GM19025 (cell line): ENCODE results near the gene SH2D4B.
"Not testable (repeated sequence)": the region's sequence is repeated elsewhere in the genome, so short reads cannot be mapped to it uniquely, and the experiment has no call there.

Source experiments
- ATAC-seq: cut with Tn5 transposase; IDR thresholded peaks from one replicate; pipeline ENCODE4 v1.9.1; 2021; ENCODE audit warnings: mild to moderate bottlenecking, low read depth, moderate library complexity; ENCODE audit not compliant: unreplicated experiment

The SH2D4B gene

DNA sequence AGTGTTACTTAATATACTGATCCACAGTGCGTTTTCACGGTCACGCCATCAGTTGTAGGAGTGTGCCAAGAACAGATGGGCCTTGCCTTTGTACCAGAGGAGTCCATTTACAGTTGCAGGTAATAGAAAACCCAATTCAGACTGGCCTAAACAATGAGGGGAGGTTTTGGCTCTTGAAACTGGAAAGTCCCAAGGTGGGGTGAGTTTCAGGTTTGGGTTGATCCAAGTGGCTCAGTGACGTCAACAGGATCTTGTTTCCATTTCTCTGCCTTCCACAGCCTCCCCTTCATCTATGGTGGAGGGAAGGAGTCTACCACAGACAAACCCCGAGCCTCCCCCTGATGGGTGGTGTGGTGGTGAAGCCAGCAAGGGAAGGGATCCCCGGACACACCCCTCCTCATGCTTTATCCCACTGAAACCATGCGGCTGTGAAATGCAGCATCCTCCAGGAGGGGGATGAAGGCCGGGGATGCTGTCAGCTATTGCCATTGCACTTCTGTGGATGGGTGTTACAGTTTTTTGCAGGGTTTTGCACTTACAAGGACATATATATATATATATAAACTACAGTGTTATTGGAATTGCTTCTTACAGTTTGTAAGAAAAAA, 14.8 kb upstream of the SH2D4B start:
- ATAC-seq: no peak

DNA sequence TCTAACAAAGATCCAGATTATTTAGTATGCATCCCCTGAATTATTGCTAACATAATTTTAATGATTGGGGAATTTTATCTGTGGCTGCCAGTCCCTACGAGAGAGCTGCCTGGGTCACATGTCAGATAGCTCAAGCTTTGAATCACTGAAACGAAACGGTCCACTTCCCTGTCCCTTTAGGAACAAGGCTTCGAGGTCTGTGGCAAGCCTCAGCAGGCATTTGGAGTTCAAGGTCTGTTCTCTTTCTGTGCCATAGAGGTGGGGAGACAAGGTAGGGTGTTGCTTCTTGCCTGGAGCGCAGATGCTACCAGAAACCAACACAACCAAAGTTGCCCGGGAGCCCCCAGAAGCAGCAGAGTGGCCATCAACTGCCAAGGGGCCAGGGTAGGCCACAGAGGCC, 13.9 kb upstream of the SH2D4B start:
- no peak for ATAC-seq

DNA sequence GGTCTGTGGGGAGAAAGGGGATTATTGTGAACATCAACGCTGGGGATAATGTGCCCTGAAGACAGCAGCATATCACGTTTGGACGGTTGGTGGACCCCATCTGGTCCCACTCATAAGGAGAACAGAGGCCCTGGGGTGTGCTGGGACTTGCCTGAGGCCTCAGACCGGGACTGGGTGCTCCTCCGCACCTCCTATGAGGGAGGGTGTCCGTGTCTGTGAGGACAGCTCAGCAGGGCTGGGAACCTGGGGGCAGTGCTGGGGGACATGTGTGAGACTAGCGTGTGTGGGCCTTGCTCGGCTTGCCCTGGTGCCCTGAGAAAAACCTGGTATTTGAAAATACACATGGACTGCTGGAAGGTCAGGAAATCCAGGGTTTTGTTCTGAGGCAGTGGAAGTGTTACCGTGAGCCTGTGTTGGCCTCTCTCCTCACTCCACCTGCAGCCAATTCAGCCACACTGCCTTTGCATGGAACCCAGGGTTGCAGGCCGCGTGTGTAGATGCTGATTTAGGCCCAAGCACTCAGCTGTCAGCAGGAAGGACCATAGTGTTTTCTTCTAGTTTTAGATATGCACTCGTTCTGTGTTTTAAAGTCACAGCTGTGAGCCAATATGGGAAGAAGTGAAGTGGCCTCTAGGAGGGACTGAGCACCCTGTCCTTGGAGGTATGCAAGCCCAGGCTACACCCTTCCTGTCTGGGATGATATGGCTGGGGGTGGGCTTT, 13.4 kb upstream of the SH2D4B start:
- no peak for ATAC-seq

DNA sequence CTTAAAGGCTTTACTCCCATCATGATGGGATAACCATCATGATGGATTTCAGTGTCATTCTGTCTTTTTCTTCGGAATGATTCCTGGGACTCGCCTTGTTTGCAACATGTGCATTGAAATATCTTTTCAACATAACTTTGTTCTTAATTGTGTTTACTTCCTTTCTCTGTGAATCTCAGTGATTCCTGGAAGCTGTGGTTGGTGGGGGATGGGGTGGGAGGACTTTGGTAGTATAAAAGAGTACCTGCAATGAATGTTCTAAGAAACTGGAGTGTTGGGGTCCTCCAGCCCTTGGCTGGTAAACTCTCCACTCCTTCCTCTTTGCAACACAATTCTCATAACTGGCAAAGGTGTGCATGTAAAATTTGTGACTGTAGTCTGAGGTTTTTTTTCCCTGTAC, 11.5 kb upstream of the SH2D4B start:
- no peak for ATAC-seq

DNA sequence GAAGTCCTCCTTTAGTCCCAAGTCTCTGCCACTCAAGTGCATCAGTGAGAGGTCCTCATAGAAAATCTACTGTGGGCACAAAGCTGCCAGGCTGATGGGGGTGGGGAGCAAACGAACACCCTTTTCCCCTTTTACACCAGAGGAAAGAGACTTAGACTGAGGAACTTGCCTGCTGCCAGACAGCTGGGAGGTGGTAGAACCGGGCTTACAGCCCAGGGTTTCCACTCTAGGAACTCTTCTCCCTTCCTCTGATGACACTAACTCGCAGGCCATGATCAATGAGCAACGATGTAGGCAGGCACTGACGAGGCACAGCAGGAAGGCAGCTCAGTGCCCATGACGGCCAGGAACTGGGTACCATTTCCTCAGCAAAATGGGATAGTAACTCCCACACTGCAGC, 11.0 kb upstream of the SH2D4B start:
- ATAC-seq: no peak

DNA sequence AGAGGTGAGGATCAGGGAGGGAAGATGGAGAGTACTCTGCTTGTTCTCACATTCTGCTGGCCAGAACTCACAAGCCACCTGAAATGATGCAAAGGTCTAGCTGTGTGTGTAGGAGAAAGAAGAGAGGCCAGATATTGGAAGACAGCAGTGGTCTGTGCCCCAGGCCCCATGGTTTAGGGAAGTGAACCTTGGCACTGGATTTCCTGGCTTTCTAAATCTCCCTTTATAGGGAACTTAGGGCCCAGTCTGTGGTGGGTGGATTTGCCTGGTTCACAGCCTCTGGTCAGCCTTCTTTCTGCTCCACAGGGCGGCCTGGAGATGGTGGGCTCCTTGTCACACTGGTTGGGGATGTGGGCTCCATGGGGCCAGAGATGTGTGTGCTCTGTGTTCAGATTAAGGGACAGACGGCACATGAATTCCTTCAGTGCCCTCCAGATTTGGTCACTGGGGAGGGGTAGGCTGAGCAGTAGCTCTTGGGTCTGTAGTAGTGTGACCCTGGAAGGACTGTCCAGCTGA, 9.5 kb upstream of the SH2D4B start:
- no peak for ATAC-seq

DNA sequence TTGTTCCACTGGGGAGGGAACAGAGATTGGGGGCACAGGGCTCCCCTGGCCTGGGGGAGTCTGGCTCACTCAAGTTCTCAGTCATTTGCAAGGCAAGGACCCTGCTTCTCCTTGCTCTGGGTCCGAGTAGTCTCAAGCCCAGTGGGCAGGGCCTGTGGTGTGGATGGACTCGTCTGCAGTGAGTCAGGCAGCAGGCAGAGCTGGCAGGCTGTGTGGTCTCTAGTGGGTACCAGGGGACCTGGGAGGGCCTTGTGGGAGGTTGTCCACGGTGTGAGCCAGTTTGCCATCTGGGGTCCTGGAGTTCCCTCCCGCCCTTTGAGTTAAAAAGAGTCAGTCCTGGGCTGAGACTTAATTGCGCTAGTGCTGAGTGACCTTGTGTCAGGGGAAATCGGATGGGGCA, 8.8 kb upstream of the SH2D4B start:
- ATAC-seq: no peak

DNA sequence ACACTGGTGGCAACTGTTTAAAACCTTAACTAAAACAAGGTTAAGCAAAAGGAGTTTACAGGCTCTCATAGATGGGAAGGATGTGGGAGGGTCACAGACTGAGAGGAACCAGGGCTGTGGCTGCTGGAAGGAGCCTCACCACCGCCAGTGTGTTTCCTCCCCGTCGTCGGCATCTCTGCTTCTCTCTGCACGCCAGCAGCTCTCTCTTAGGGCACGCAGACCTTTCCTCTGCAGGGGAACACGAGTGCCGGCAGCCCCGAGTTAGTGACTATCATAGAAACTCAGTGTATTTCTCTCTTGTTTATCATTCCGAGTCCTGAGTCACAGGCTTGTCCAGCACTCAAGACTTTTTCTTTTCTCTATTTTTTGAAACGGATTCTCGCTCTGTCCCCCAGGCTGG, 8.1 kb upstream of the SH2D4B start:
- ATAC-seq: no peak

DNA sequence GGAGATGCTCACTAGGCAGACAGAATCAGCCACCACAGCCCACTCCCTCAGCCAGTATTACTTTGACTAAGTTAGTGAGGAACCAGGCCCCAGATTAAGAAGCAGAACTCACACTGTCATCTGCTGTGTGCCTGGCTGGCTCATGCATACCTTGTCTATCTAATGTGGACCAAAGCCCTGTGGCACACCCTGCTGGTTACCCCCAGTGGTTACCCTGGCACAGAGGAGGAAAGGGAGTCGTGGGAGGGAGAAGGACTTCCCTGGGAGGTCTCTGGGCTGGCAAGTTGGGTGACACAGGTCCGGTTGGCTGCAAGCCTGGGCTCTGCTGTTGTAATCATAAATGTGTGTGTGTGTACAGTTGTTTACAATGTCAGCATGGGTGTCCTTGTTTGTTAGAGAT, 7.5 kb upstream of the SH2D4B start:
- no peak for ATAC-seq

DNA sequence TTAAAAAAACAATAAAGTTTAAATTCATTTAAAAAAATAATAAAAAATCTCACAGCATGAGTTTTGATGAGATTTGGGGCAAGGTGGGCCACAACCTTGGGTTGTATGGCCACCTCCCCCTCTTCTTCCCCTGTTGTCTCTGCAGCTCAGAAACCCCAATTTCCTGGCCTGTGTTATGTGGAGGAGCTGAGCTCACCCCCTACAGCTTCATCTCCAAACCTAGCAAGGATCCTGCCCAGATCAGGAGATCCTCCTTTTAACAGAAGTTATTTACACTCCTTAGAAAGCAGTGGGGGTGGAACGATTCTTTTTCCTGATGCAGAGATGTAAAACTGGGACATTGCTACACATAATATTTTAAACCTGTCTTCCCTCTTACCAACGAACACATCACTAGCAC, 6.9 kb upstream of the SH2D4B start:
- ATAC-seq: no peak

DNA sequence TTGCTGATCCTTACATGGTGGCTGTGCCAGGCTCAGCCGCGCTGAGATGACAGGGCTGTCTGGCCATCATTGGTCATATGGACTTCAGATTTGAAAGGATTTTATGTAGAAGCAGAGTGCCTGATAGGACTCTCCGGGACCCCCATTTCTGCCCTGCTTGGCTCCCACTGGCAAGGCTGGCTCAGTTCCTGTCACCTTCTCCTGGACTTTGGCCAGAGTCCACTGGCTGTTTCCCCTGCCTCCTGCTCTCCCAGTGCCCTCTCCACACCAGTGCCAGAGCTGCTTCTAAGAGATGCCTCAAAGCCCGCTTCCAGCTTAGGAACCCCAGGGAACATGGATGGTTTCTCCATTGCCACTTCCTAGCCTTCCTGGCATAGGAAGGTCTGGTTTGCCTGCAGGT, 5.1 kb upstream of the SH2D4B start:
- no peak for ATAC-seq

DNA sequence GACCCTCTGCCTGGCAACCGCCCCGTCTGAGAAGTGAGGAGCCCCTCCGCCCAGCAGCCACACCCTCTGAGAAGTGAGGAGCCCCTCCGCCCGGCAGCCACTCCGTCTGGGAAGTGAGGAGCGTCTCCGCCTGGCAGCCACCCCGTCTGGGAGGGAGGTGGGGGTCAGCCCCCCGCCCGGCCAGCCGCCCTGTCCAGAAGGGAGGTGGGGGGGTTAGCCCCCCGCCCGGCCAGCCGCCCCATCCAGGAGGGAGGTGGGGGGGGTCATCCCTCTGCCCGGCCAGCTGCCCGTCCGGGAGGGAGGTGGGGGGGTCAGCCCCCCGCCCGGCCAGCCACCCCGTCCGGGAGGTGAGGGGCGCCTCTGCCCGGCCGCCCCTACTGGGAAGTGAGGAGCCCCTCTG, 3.6 kb upstream of the SH2D4B start:
- not testable (repeated sequence) for ATAC-seq

DNA sequence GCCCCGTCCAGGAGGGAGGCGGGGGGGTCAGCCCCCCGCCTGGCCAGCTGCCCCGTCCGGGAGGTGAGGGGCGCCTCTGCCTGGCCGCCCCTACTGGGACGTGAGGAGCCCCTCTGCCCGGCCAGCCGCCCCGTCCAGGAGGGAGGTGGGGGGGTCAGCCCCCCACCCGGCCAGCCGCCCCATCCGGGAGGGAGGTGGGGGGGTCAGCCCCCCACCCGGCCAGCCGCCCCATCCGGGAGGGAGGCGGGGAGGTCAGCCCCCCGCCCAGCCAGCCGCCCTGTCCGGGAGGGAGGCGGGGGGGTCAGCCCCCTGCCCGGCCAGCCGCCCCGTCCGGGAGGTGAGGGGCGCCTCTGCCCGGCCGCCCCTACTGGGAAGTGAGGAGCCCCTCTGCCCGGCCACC, 3.1 kb upstream of the SH2D4B start:
- ATAC-seq: not testable (repeated sequence)

DNA sequence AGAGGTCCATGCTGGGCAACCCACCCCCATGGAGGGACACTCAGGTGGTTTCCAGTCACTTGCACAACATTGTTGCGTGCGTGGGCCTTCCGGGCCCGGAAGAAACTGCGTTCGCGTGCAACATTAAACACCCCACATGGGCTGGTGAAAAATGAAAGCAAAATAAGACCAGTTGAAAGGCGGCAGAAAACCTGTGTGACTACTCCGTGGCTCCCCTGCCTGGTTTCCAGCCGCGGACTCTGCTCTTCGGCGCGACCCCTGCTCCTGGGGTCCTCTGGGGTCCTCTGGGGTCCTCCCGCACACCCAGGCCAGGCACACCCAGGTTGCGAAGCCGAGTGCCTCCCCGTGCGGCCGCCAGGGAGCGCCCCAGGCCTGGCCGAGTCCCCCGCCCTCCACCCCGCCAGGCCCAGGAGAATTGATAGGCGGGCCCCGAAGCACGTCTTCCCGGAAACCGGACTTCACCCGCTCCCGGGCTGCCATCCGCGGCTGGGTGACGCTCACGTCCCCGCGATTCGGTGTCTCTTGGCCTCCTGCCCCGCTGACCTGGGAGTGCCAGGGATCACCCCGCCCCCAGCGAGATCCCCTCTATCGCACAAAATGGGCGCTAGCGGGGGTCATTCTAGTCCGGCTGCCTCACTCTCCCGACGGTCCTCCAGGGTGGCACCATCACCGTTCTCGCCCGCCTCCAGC, 1.9 kb upstream of the SH2D4B start:
- ATAC-seq: peak; percentile 79

DNA sequence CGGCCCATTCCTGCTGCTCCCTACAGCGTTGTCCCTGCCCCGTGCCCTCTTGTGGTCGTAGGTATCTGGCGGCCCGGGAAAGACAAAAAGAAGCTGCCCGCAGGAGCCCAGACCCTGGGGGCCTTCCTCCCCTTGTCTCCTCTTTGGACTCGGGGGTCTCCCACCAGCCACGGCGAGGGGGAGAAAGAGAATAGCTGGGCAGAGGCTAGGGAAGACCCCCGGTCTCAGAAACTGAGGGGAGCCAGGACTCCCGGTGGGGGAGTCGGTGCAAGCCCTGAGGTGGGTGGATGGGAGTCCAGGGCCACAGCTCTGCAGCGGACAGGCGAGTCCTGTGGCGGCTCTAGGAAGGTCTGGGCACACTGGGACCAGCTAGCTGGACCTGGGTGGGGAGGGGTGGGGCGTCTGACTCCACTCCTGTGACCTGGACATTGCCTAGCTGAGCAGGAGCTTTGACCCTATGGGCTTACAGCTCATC, 1.3 kb upstream of the SH2D4B start:
- ATAC-seq: no peak

DNA sequence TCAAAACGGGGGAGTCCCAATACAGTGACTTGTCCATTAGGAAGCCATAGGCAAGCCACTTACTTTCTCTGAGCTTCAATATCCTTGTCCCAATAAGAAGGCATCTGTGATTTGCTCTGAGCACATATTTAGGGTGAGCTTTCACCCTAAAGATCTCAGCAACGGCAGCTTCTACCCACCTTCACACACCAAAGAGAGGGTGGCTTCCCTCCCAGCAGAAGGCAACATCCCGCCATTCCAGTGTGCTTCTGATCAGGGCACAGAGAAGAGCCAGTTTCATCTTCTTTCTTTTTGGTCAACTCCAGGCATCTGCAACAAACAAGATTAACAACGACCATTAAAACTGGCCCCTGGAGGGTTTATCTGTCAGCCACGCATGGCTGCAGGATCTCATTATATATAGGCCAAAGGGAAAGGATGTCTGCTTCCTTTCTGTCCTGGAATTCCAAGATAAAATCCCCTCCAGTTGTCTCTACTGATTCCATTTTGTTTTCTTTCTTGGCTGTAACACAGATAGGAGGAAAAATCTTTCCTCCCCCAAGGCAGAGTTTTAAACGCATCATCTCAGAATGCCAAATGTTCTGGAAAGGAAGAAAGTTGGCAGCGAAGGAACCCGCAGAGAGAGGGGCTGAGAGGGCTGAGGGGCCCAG, 491 bp upstream of the SH2D4B start:
- no peak for ATAC-seq

DNA sequence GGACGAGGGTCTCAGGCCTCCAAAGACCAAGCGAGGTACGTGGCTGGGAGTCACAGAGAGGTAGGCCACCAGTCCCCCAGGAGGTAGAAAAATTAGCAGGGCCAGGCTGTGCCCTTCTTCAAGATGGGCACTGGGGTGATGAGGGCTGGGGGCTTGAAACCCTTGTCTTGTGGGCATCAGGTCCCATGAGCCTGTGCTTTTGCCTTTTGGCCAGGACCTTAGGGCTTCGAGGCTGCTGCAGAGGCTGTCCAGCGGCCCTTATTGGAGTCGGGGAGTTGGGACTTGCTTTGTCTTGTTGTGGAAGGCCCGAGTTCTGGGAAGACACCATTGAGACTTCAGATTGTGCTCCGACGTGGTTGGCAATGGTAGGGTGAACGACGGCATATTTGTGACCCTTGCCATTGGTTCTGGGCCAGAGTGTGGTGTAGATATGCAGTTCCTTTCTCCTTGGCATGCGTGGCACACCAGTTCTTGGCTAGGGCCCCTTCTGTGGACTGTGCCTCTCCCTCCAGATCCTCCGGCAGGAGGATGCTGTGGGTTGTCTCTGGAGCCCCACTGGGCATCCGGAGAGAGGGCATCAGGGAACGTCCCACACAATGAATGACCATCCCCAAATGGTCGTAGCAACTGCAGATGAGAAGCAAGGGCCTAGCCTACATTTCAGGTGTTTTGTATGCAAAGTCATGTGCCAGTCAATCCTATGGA, 931 bp downstream of the SH2D4B start:
- no peak for ATAC-seq

DNA sequence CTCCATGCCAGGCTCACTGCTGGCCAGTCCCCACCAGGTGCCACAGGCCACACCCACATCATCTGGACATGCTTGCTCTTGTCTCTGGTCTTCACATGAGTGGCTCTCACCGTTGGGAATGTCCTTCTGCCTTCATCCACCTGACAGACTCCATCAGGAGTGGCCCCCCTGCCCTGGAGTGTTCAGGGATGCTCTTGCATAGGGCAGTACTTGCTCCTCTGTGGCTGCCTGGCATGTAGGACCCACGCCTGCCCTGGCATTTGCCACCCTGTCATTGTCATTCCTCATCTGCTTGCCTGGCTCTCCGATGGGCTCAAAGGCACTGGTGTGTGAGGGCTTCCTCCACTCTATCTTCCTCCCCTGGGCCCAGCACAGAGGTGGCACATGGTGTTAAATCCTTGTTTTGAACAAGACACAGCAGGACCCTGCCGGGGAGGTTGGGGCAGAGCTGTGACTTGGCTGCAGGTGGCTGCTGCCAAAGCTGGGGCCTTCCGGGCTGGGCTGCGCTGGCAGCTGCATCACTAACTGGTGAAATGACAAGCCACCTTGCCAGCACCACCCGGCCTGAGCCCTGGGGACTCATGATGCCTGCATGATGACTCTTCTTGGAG, 1.8 kb downstream of the SH2D4B start:
- ATAC-seq: peak; percentile 24

DNA sequence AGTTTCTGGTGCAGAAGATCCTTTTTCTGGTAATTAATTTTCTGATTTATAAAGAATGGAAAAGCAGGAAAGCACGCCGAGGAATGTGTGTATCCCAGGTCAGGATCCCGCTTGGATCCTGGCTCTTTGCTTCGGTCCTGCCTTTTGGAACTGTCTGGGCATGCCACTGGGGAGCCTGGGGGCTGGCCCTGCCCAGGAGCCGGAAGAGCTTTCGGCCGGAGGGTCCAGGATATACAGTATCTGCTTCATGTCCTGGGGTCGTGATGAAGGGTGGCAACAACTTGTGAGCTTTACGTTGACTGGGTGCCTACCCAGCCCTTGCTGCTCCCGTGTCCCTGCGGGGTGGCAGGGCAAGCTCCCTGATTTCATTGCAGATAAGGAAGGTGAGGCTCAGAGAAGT, 2.4 kb downstream of the SH2D4B start:
- no peak for ATAC-seq

DNA sequence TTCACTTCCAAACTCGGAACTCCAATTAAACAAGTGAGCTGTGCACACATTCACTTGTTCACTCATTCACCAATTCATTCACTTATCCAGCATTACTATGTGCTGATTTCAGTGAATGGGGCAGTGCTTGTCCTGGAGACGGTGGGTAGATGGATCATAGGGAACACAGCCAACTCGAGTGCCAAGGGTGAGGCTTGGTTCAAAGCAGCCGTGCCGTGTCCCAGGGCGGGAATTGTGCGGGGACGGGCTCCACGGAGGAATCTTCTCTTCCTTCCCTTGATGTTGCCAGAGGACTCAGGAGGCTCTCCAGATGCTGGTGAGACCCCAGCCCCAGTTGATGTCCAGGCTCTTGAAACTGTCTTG, 2.9 kb downstream of the SH2D4B start:
- no peak for ATAC-seq
